KMS-11 (cell line): ENCODE data around the gene DHX30.
A peak's percentile ranks its signal among the peaks of the same experiment; 100 is the strongest.

Experiments
- H2AFZ ChIP-seq: fragments of 200-600 bp; sonication (generic); 2 replicates; pipeline ENCODE4 v1.6.1; 2016; ENCODE audit warnings: antibody characterized with exemption, mixed run types, low read depth
- H3K27ac ChIP-seq: fragments of 200-600 bp; sonication (generic); 2 replicates; pipeline ENCODE4 v1.6.1; 2016; ENCODE audit warnings: mild to moderate bottlenecking, mixed run types
- H3K27me3 ChIP-seq: fragments of 200-600 bp; sonication (generic); 2 replicates; pipeline ENCODE4 v1.6.1; 2017; ENCODE audit warnings: mild to moderate bottlenecking, low read depth, mixed run types, moderate library complexity; ENCODE audit not compliant: insufficient read depth
- H3K36me3 ChIP-seq: fragments of 200-600 bp; sonication (generic); 2 replicates; pipeline ENCODE4 v1.6.1; 2017; ENCODE audit warnings: mild to moderate bottlenecking, mixed run types; ENCODE audit not compliant: insufficient read depth
- H3K4me1 ChIP-seq: fragments of 200-600 bp; sonication (generic); 2 replicates; pipeline ENCODE4 v1.6.1; 2016; ENCODE audit warnings: mild to moderate bottlenecking, low read depth, mixed run types; ENCODE audit not compliant: poor library complexity, severe bottlenecking
- H3K4me2 ChIP-seq: fragments of 200-600 bp; sonication (generic); 2 replicates; pipeline ENCODE4 v1.7.0; 2016; ENCODE audit warnings: mild to moderate bottlenecking, mixed run types
- H3K4me3 ChIP-seq: fragments of 200-600 bp; sonication (generic); IDR thresholded peaks from 2 replicates; pipeline ENCODE4 v1.6.1; 2017; ENCODE audit warnings: low read depth, low read length, mixed read lengths; ENCODE audit not compliant: insufficient read depth
- H3K79me2 ChIP-seq: fragments of 200-600 bp; sonication (generic); 2 replicates; pipeline ENCODE4 v1.6.1; 2016; ENCODE audit warnings: low read depth, mixed run types; ENCODE audit not compliant: insufficient read depth
- H3K9ac ChIP-seq: fragments of 200-600 bp; sonication (generic); 2 replicates; pipeline ENCODE4 v1.6.1; 2016; ENCODE audit warnings: mild to moderate bottlenecking, mixed run types
- H4K20me1 ChIP-seq: fragments of 200-600 bp; sonication (generic); 2 replicates; pipeline ENCODE4 v1.6.1; 2016; ENCODE audit warnings: mild to moderate bottlenecking, mixed run types; ENCODE audit not compliant: insufficient read depth
- TF ChIP-seq, protein P1 (sequence below): fragments of 200-600 bp; sonication (generic); conservative IDR thresholded peaks from 2 replicates; pipeline ENCODE4 v1.6.1; 2017; ENCODE audit warnings: low read depth, mild to moderate bottlenecking, antibody characterized with exemption, low read length, moderate library complexity, mixed read lengths

DHX30 gene

GRCh38 chr3:47799733-47800132 lies 3.2 kb upstream of the DHX30 start:
- Histone ChIP-seq H3K9ac (no peak overlapping the region), H3K27me3 (no peaks in the 10 kb centered on the region), H4K20me1 (no peaks in the 10 kb centered on the region), H3K4me1 (peaks cover 14% of the 10 kb centered on the region), H3K79me2 (no peaks in the 10 kb centered on the region; the same call in 1 of the 2 replicates), H3K27ac (no peak overlapping the region), H3K4me3 (no peak overlapping the region), H3K4me2 (no peak overlapping the region), H3K36me3 (no peaks in the 10 kb centered on the region), H2AFZ (no peak overlapping the region)
- TF ChIP-seq, protein P1, sequence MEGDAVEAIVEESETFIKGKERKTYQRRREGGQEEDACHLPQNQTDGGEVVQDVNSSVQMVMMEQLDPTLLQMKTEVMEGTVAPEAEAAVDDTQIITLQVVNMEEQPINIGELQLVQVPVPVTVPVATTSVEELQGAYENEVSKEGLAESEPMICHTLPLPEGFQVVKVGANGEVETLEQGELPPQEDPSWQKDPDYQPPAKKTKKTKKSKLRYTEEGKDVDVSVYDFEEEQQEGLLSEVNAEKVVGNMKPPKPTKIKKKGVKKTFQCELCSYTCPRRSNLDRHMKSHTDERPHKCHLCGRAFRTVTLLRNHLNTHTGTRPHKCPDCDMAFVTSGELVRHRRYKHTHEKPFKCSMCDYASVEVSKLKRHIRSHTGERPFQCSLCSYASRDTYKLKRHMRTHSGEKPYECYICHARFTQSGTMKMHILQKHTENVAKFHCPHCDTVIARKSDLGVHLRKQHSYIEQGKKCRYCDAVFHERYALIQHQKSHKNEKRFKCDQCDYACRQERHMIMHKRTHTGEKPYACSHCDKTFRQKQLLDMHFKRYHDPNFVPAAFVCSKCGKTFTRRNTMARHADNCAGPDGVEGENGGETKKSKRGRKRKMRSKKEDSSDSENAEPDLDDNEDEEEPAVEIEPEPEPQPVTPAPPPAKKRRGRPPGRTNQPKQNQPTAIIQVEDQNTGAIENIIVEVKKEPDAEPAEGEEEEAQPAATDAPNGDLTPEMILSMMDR: peak; percentile 32; the same call in 1 of the 2 replicates

- TF ChIP-seq, protein P1: no peak
- Histone ChIP-seq H3K27me3 (no peaks in the 10 kb centered on the region), H4K20me1 (no peaks in the 10 kb centered on the region), H3K4me3 (no peak overlapping the region), H3K4me1 (peaks cover 14% of the 10 kb centered on the region), H3K36me3 (no peaks in the 10 kb centered on the region), H2AFZ (peak overlapping the region; percentile 75), H3K79me2 (no peaks in the 10 kb centered on the region; the same call in 1 of the 2 replicates), H3K9ac (peak overlapping the region; percentile 63), H3K4me2 (peak overlapping the region; percentile 64), H3K27ac (peak overlapping the region; percentile 60; the same call in 1 of the 2 replicates)
These were observed 615 bp downstream of the DHX30 start for GRCh38 chr3:47803480-47804025.

- Histone ChIP-seq H2AFZ (no peak overlapping the region), H3K9ac (no peak overlapping the region), H3K27me3 (no peaks in the 10 kb centered on the region), H3K79me2 (no peaks in the 10 kb centered on the region; the same call in 1 of the 2 replicates), H4K20me1 (no peaks in the 10 kb centered on the region), H3K4me2 (no peak overlapping the region), H3K4me3 (no peak overlapping the region), H3K27ac (no peak overlapping the region), H3K36me3 (no peaks in the 10 kb centered on the region), H3K4me1 (peaks cover 14% of the 10 kb centered on the region)
- TF ChIP-seq, protein P1: no peak
These were observed 1.6 kb downstream of the DHX30 start for GRCh38 chr3:47804577-47804976.

GRCh38 chr3:47813551-47814177 lies 10.7 kb downstream of the DHX30 start:
- peaks cover 11% of the 10 kb centered on the region for H3K4me1 ChIP-seq
- no peaks in the 10 kb centered on the region for H3K36me3 ChIP-seq
- no peaks in the 10 kb centered on the region for H3K79me2 ChIP-seq
- no peak overlapping the region for H3K27ac ChIP-seq
- H3K4me2 ChIP-seq: no peak overlapping the region
- H3K9ac ChIP-seq: no peak overlapping the region
- H3K4me3 ChIP-seq: no peak overlapping the region
- no peaks in the 10 kb centered on the region for H3K27me3 ChIP-seq
- H2AFZ ChIP-seq: no peak overlapping the region
- H4K20me1 ChIP-seq: no peaks in the 10 kb centered on the region
- TF ChIP-seq, protein P1: no peak
